HepG2 (cell line): ENCODE data around the gene ABCB8. TPM values are rescaled to one million over a fixed set of nuclear protein-coding genes. Genes with fewer than 3 reads are reported as not detected.
A peak's percentile ranks its signal among the peaks of the same experiment; 100 is the strongest.

Experiments
- AFF4 ChIP-seq: sonication (generic); formaldehyde crosslinking; IDR thresholded peaks from 2 replicates; pipeline ENCODE4 v1.4.0; 2020; ENCODE audit warnings: missing genetic modification reagents
- BORCS8-MEF2B ChIP-seq: sonication (generic); formaldehyde crosslinking; IDR thresholded peaks from 2 replicates; pipeline ENCODE4 v1.8.0; 2022; ENCODE audit warnings: mild to moderate bottlenecking, missing genetic modification reagents
- CBFB ChIP-seq: sonication (generic); formaldehyde crosslinking; IDR thresholded peaks from 2 replicates; pipeline ENCODE4 v1.4.0; 2020; ENCODE audit warnings: missing genetic modification reagents
- EZH2 ChIP-seq: conservative IDR thresholded peaks from 2 replicates; pipeline ENCODE4 v1.6.1; 2012; ENCODE audit warnings: mild to moderate bottlenecking, low read depth, low read length, moderate library complexity
- HIVEP1 ChIP-seq: sonication (generic); formaldehyde crosslinking; IDR thresholded peaks from 2 replicates; pipeline ENCODE4 v1.4.0; 2020; ENCODE audit warnings: mild to moderate bottlenecking, missing genetic modification reagents
- IRX3 ChIP-seq: sonication (generic); formaldehyde crosslinking; IDR thresholded peaks from 2 replicates; pipeline ENCODE4 v1.8.1; 2023; ENCODE audit warnings: mild to moderate bottlenecking, low read depth, missing genetic modification reagents, borderline replicate concordance
- KDM6A ChIP-seq: IDR thresholded peaks from 2 replicates; pipeline ENCODE4 v1.6.1; 2016; ENCODE audit warnings: low read depth
- MAFK ChIP-seq, 2 experiments: IDR thresholded peaks in 1 of 2; conservative IDR thresholded peaks in 1 of 2; 2 replicates each; pipeline ENCODE4 v1.6.1; 2011; ENCODE audit warnings: improper control_type of control experiment in 2 of 2, low read length in 2 of 2
- MTF1 ChIP-seq: sonication (generic); formaldehyde crosslinking; IDR thresholded peaks from 2 replicates; pipeline ENCODE4 v1.5.0; 2020; ENCODE audit warnings: missing genetic modification reagents
- SOX5 ChIP-seq: IDR thresholded peaks from 2 replicates; pipeline ENCODE4 v1.6.1; 2016; ENCODE audit warnings: borderline replicate concordance
- SRY ChIP-seq: sonication (generic); formaldehyde crosslinking; IDR thresholded peaks from 2 replicates; pipeline ENCODE4 v1.8.0; 2022; ENCODE audit warnings: mild to moderate bottlenecking, missing genetic modification reagents
- ZBTB42 ChIP-seq: sonication (generic); formaldehyde crosslinking; IDR thresholded peaks from 2 replicates; pipeline ENCODE4 v1.5.0; 2020; ENCODE audit warnings: mild to moderate bottlenecking, missing genetic modification reagents
- ZNF33A ChIP-seq: sonication (generic); formaldehyde crosslinking; IDR thresholded peaks from 2 replicates; pipeline ENCODE4 v1.5.1; 2020; ENCODE audit warnings: missing genetic modification reagents, mild to moderate bottlenecking, moderate library complexity, borderline replicate concordance
- ZNF441 ChIP-seq: sonication (generic); formaldehyde crosslinking; IDR thresholded peaks from 2 replicates; pipeline ENCODE4 v1.7.0; 2021; ENCODE audit warnings: missing genetic modification reagents, borderline replicate concordance
- ZNF557 ChIP-seq: sonication (generic); formaldehyde crosslinking; IDR thresholded peaks from 2 replicates; pipeline ENCODE4 v1.4.0; 2020; ENCODE audit warnings: missing genetic modification reagents
- ZNF879 ChIP-seq: sonication (generic); formaldehyde crosslinking; IDR thresholded peaks from 2 replicates; pipeline ENCODE4 v1.8.1; 2023; ENCODE audit warnings: missing genetic modification reagents
- ZSCAN12 ChIP-seq: sonication (generic); formaldehyde crosslinking; IDR thresholded peaks from 2 replicates; pipeline ENCODE4 v1.9.0; 2021; ENCODE audit warnings: mild to moderate bottlenecking, missing genetic modification reagents
- polyA plus RNA-seq, 8 experiments: library from polyadenylated mRNA; depleted of rRNA in 3 of 8; stranded (reverse) in 7 of 8; unstranded in 1 of 8; fragments of >200 nt; fragmentation: Illumina TruSeq in 4 of 8; extraction: Trizol in 4 of 8; gene quantifications; 2 replicates each; pipeline versions ENCODE4 v1.2.1 to v1.2.3, GENCODE V29; 2011 to 2016; ENCODE audit warnings: low read depth in 4 of 8, missing spikeins in 1 of 8, mixed read lengths in 1 of 8; ENCODE audit not compliant: insufficient read depth in 1 of 8
- total RNA-seq, 5 experiments: library from RNA; depleted of rRNA; stranded (reverse); fragments of >200 nt; fragmentation: Illumina TruSeq; extraction: Trizol; gene quantifications; 2 replicates each; pipeline ENCODE4 v1.2.3, GENCODE V29; 2016; ENCODE audit warnings: low read depth in 1 of 5
- TF ChIP-seq, protein P1 (sequence below): sonication (generic); formaldehyde crosslinking; IDR thresholded peaks from 2 replicates; pipeline ENCODE4 v1.5.1; 2020; ENCODE audit warnings: missing genetic modification reagents, mild to moderate bottlenecking, borderline replicate concordance
- TF ChIP-seq, protein P2 (sequence below): sonication (generic); formaldehyde crosslinking; IDR thresholded peaks from 2 replicates; pipeline ENCODE4 v1.5.0; 2020; ENCODE audit warnings: mild to moderate bottlenecking, missing genetic modification reagents
- TF ChIP-seq, protein P3 (sequence below): IDR thresholded peaks from 2 replicates; pipeline ENCODE4 v1.6.1; 2012; ENCODE audit warnings: low read depth, low read length, improper control_type of control experiment

Gene ABCB8
- total and polyA plus RNA-seq, 2 of the 13 experiments (the other 11 are each of a cell fraction or from before 2014, with no cell fraction given): 6.6 to 16.7 TPM

GRCh38 chr7:151059367-151060112 lies 31.3 kb downstream of the ABCB8 start, which contains the start of gene SLC4A2 (continued):
- TF ChIP-seq AFF4 (CRISPR knock-in tag) (no peak), SOX5 (CRISPR knock-in tag) (no peak), MAFK (conservative IDR thresholded peaks at IDR 0.05 in 1 of 2, IDR thresholded peaks at IDR 0.05 in 1 of 2; ENCODE audit: low read length in 2 of 2) (no peak), KDM6A (CRISPR knock-in tag) (no peak), ZNF441 (CRISPR knock-in tag) (no peak), SRY (no peak), HIVEP1 (CRISPR knock-in tag) (no peak), CBFB (CRISPR knock-in tag) (no peak), BORCS8-MEF2B (CRISPR knock-in tag) (0 out of 2 replicates have a peak, but pooled peaks have one; percentile 18), MTF1 (CRISPR knock-in tag) (no peak), ZBTB42 (no peak), ZSCAN12 (CRISPR knock-in tag) (no peak), IRX3 (CRISPR knock-in tag) (no peak), EZH2 (no peak), ZNF33A (no peak), ZNF879 (CRISPR knock-in tag) (no peak), ZNF557 (CRISPR knock-in tag) (no peak)
- TF ChIP-seq, protein P1, sequence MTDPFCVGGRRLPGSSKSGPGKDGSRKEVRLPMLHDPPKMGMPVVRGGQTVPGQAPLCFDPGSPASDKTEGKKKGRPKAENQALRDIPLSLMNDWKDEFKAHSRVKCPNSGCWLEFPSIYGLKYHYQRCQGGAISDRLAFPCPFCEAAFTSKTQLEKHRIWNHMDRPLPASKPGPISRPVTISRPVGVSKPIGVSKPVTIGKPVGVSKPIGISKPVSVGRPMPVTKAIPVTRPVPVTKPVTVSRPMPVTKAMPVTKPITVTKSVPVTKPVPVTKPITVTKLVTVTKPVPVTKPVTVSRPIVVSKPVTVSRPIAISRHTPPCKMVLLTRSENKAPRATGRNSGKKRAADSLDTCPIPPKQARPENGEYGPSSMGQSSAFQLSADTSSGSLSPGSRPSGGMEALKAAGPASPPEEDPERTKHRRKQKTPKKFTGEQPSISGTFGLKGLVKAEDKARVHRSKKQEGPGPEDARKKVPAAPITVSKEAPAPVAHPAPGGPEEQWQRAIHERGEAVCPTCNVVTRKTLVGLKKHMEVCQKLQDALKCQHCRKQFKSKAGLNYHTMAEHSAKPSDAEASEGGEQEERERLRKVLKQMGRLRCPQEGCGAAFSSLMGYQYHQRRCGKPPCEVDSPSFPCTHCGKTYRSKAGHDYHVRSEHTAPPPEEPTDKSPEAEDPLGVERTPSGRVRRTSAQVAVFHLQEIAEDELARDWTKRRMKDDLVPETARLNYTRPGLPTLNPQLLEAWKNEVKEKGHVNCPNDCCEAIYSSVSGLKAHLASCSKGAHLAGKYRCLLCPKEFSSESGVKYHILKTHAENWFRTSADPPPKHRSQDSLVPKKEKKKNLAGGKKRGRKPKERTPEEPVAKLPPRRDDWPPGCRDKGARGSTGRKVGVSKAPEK: no peak
- TF ChIP-seq, protein P2, sequence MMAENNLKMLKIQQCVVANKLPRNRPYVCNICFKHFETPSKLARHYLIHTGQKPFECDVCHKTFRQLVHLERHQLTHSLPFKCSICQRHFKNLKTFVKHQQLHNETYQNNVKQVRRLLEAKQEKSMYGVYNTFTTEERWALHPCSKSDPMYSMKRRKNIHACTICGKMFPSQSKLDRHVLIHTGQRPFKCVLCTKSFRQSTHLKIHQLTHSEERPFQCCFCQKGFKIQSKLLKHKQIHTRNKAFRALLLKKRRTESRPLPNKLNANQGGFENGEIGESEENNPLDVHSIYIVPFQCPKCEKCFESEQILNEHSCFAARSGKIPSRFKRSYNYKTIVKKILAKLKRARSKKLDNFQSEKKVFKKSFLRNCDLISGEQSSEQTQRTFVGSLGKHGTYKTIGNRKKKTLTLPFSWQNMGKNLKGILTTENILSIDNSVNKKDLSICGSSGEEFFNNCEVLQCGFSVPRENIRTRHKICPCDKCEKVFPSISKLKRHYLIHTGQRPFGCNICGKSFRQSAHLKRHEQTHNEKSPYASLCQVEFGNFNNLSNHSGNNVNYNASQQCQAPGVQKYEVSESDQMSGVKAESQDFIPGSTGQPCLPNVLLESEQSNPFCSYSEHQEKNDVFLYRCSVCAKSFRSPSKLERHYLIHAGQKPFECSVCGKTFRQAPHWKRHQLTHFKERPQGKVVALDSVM (CRISPR knock-in tag): 0 out of 2 replicates have a peak, but pooled peaks have one; percentile 3
- TF ChIP-seq, protein P3, sequence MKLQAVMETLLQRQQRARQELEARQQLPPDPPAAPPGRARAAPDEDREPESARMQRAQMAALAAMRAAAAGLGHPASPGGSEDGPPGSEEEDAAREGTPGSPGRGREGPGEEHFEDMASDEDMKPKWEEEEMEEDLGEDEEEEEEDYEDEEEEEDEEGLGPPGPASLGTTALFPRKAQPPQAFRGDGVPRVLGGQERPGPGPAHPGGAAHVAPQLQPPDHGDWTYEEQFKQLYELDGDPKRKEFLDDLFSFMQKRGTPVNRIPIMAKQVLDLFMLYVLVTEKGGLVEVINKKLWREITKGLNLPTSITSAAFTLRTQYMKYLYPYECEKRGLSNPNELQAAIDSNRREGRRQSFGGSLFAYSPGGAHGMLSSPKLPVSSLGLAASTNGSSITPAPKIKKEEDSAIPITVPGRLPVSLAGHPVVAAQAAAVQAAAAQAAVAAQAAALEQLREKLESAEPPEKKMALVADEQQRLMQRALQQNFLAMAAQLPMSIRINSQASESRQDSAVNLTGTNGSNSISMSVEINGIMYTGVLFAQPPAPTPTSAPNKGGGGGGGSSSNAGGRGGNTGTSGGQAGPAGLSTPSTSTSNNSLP: no peak
